Measurements from ENCODE around the gene SKOR2.

- TF ChIP-seq POLR2AphosphoS5 (IDR thresholded peaks at IDR 0.05; ENCODE audit: low read depth): no peak
- no peak for TF ChIP-seq REST (IDR thresholded peaks at IDR 0.05; ENCODE audit: insufficient replicate concordance, low read depth)
- TF ChIP-seq, protein P1, sequence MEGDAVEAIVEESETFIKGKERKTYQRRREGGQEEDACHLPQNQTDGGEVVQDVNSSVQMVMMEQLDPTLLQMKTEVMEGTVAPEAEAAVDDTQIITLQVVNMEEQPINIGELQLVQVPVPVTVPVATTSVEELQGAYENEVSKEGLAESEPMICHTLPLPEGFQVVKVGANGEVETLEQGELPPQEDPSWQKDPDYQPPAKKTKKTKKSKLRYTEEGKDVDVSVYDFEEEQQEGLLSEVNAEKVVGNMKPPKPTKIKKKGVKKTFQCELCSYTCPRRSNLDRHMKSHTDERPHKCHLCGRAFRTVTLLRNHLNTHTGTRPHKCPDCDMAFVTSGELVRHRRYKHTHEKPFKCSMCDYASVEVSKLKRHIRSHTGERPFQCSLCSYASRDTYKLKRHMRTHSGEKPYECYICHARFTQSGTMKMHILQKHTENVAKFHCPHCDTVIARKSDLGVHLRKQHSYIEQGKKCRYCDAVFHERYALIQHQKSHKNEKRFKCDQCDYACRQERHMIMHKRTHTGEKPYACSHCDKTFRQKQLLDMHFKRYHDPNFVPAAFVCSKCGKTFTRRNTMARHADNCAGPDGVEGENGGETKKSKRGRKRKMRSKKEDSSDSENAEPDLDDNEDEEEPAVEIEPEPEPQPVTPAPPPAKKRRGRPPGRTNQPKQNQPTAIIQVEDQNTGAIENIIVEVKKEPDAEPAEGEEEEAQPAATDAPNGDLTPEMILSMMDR (IDR thresholded peaks at IDR 0.05; ENCODE audit: insufficient read depth, low read length): no peak
Measured at GRCh38 chr18:47251289-47252120, at the start of gene SKOR2.

Data from HL-60 (cell line).